Body of pancreas (tissue), 4 donors: ENCODE results near the gene GUCA1C. TPM values are rescaled to one million over a fixed set of nuclear protein-coding genes. Genes with fewer than 3 reads are reported as not detected.

Source experiments
- ATAC-seq: fragments of 150-250 bp; one replicate; pipeline ENCODE4 v1.9.1; 2016
- DNase-seq, 4 donors: peaks; one replicate each; pipeline ENCODE4 v3.0.0-alpha.2; 2019
- H3K27ac ChIP-seq, 4 donors: fragments of 200-600 bp; sonication (generic); 1 replicate in 3 of 4; 2 replicates in 1 of 4; pipeline versions ENCODE4 v1.5.1 to v1.6.1; 2016 to 2019; ENCODE audit warnings: mild to moderate bottlenecking in 1 of 4, mixed read lengths in 1 of 4, moderate library complexity in 1 of 4
- H3K27me3 ChIP-seq, 2 donors: fragments of 200-600 bp; sonication (generic); one replicate each; pipeline ENCODE4 v1.6.0; 2016; ENCODE audit warnings: mild to moderate bottlenecking in 1 of 2
- H3K36me3 ChIP-seq, 2 donors: fragments of 200-600 bp; sonication (generic); replicated peaks in 1 of 2; 2 replicates each; pipeline ENCODE4 v1.5.1; 2016; ENCODE audit warnings: low read depth in 2 of 2; ENCODE audit not compliant: insufficient read depth in 1 of 2
- H3K4me1 ChIP-seq: fragments of 200-600 bp; sonication (generic); one replicate; pipeline ENCODE4 v1.6.0; 2016
- H3K4me3 ChIP-seq, 2 donors: fragments of 200-600 bp; sonication (generic); 1 replicate in 1 of 2; 2 replicates in 1 of 2; pipeline ENCODE4 v1.5.1; 2016 to 2019
- H3K9me3 ChIP-seq, 3 donors: fragments of 200-600 bp; sonication (generic); 1 replicate in 2 of 3; 2 replicates in 1 of 3; pipeline ENCODE4 v1.5.1; 2016
- POLR2A ChIP-seq, 3 donors: fragments of 450-650 bp; IDR thresholded peaks; one replicate each; pipeline ENCODE4 v1.6.1; 2016; ENCODE audit warnings: antibody characterized with exemption in 3 of 3, mild to moderate bottlenecking in 2 of 3
- WGBS, 2 donors: methylation state at CpG; one replicate each; pipeline ENCODE4 v1.1.5; 2017; 5-methylcytosine and 5-hydroxymethylcytosine counted together
- intact Hi-C: fragments of 100-400 bp; cut with DNase I; formaldehyde crosslinking; loops from one replicate; pipeline ENCODE4 v1.15.1; 2023
- total RNA-seq, 2 donors: library from RNA; depleted of rRNA; stranded (reverse); fragments of >200 nt; gene quantifications; one replicate each; pipeline ENCODE4 v1.1.0, GENCODE V29; 2016
- TF ChIP-seq, protein P1 (sequence below), 7 experiments: fragments of 450-650 bp in 4 of 7; fragments of 200-600 bp in 3 of 7; sonication (generic) in 3 of 7; IDR thresholded peaks; one replicate each; pipeline ENCODE4 v1.5.1; 2016 to 2019; ENCODE audit warnings: antibody characterized with exemption in 7 of 7

The GUCA1C gene
- total RNA-seq, 2 donors from 2014 or later, result 0.99 to 4.4 TPM

GRCh38 chr3:108940568-108941263 lies 13.0 kb downstream of the GUCA1C start:
- H3K36me3 ChIP-seq, result no peaks in the 10 kb centered on the region
- no peaks in the 10 kb centered on the region for H3K27me3 ChIP-seq
- ATAC-seq (peak; percentile 66), DNase-seq (no peak)
- TF ChIP-seq, protein P1, sequence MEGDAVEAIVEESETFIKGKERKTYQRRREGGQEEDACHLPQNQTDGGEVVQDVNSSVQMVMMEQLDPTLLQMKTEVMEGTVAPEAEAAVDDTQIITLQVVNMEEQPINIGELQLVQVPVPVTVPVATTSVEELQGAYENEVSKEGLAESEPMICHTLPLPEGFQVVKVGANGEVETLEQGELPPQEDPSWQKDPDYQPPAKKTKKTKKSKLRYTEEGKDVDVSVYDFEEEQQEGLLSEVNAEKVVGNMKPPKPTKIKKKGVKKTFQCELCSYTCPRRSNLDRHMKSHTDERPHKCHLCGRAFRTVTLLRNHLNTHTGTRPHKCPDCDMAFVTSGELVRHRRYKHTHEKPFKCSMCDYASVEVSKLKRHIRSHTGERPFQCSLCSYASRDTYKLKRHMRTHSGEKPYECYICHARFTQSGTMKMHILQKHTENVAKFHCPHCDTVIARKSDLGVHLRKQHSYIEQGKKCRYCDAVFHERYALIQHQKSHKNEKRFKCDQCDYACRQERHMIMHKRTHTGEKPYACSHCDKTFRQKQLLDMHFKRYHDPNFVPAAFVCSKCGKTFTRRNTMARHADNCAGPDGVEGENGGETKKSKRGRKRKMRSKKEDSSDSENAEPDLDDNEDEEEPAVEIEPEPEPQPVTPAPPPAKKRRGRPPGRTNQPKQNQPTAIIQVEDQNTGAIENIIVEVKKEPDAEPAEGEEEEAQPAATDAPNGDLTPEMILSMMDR (IDR thresholded peaks at IDR 0.05), result no peak
- no peak for TF ChIP-seq POLR2A (IDR thresholded peaks at IDR 0.05)
- no peak overlapping the region for H3K4me3 ChIP-seq
- H3K4me1 ChIP-seq, result peaks cover 37% of the 10 kb centered on the region
- intact Hi-C loops, result no loop called here
- H3K27ac ChIP-seq, result peak overlapping the region in 2 of 4 donors; percentile 39 to 51
- H3K9me3 ChIP-seq, result no peaks in the 10 kb centered on the region
- 21 to 33% methylated on average over 5 of the region's 5 CpGs for WGBS, 2 donors

DNA sequence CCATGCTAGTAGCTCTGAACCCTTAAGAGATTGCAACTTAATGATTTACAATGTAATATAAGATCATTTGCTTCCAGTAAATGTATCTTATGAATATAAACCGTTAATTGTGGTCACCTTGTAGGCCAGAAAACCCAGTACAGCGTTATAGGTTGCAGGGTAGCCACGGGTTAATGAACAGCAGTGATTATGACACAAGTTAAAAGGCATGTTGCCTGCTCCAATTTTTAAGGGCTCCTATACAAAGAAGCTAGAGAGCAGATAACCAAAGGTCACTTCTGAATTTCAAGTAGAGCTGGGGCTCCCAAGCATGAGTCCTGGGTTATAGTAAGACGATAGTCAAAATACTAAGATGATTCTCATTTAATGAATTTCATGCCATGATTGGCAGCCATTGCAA lies 13.5 kb downstream of the GUCA1C start:
- peak overlapping the region in 2 of 4 donors; percentile 39 to 51 for H3K27ac ChIP-seq
- WGBS, 2 donors, result 15 to 19% methylated on average over 4 of the region's 4 CpGs
- no peak overlapping the region for H3K4me3 ChIP-seq
- ATAC-seq (peak; percentile 43), DNase-seq (no peak)
- no peaks in the 10 kb centered on the region for H3K36me3 ChIP-seq
- intact Hi-C loops, result no loop called here
- H3K4me1 ChIP-seq, result peaks cover 37% of the 10 kb centered on the region
- TF ChIP-seq, protein P1 (IDR thresholded peaks at IDR 0.05), result no peak
- TF ChIP-seq POLR2A (IDR thresholded peaks at IDR 0.05), result no peak
- H3K27me3 ChIP-seq, result no peaks in the 10 kb centered on the region
- no peaks in the 10 kb centered on the region for H3K9me3 ChIP-seq

GRCh38 chr3:108936924-108937689 lies 16.6 kb downstream of the GUCA1C start:
- Histone ChIP-seq H3K4me1 (peaks cover 28% of the 10 kb centered on the region), H3K27me3 (no peaks in the 10 kb centered on the region), H3K36me3 (no peaks in the 10 kb centered on the region), H3K27ac (no peak overlapping the region), H3K9me3 (no peaks in the 10 kb centered on the region), H3K4me3 (no peak overlapping the region)
- ATAC-seq (no peak), DNase-seq (no peak)
- WGBS, 2 donors, result 71 to 72% methylated on average over 8 of the region's 8 CpGs
- intact Hi-C loops, result no loop called here
- TF ChIP-seq POLR2A (IDR thresholded peaks at IDR 0.05), result no peak
- TF ChIP-seq, protein P1 (IDR thresholded peaks at IDR 0.05), result no peak

- TF ChIP-seq, protein P1 (IDR thresholded peaks at IDR 0.05), result no peak
- TF ChIP-seq POLR2A (IDR thresholded peaks at IDR 0.05), result no peak
- ATAC-seq (no peak), DNase-seq (no peak)
- H3K9me3 ChIP-seq, result no peaks in the 10 kb centered on the region
- H3K27me3 ChIP-seq, result no peaks in the 10 kb centered on the region
- intact Hi-C loops, result no loop called here
- no peaks in the 10 kb centered on the region for H3K36me3 ChIP-seq
- no peak overlapping the region for H3K4me3 ChIP-seq
- no peak overlapping the region for H3K27ac ChIP-seq
- H3K4me1 ChIP-seq, result no peaks in the 10 kb centered on the region
Observed at GRCh38 chr3:108931035-108931434, 22.6 kb downstream of the GUCA1C start.
